ENCODE measurements around the gene MYRFL.
"Not testable (repeated sequence)": the region's sequence is repeated elsewhere in the genome, so short reads cannot be mapped to it uniquely, and the experiment has no call there.

Gene MYRFL

DNA sequence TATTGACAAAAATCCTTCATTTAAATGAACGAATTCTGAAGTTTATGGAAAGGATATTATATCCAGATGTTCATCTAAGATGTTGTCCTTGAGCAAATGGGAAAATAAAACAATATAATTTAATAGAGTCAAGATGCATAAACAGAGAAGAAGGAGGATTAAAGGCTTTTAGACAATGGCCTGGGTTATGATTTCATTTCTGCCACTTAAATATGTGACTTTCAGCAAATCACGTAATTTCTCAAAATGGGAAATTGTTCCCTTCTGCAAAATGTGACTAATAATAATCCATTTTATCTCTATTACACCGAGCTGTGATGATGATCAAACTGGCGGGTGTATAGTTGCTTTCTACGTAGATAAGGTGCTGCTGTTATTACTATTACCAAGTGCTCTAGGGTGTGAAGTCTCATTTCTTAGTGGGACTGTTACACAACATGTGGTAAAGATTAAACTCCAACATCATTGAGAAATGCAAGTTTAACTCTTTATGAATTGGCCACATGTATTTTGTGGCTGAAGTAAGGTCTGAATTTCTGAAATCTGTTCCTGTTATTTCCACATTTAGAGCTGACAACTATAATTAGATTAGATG lies 157.0 kb downstream of the MYRFL start:
- DNase-seq (ENCODE audit: insufficient read length, low spot score) = no peak
- FAIRE-seq = no peak

- DNase-seq (ENCODE audit: insufficient read length, low spot score) (no peak), FAIRE-seq (no peak)
Observed at GRCh38 chr12:69984241-69984640, 159.2 kb downstream of the MYRFL start.

DNA sequence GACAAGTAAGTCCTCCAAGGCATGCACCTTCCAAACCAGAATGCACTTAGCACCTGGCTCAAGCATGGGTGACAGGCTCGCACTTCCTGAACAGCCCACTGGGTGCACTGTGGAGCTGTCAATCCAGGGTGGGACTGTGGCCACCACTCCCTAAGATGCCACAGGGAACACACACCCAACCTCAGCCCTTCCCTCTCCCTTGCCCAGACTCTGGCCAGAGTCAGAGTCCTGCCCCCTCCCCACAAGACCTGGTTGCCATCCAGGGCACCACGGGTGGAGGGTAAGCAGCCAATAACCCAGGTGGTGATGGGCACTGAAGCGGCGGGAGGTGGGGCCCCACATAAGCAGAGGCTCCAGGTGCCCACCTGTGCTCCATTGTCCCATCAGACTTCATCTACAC lies 160.6 kb downstream of the MYRFL start:
- no peak for FAIRE-seq
- peak; percentile 7 for DNase-seq (ENCODE audit: insufficient read length, low spot score)

DNA sequence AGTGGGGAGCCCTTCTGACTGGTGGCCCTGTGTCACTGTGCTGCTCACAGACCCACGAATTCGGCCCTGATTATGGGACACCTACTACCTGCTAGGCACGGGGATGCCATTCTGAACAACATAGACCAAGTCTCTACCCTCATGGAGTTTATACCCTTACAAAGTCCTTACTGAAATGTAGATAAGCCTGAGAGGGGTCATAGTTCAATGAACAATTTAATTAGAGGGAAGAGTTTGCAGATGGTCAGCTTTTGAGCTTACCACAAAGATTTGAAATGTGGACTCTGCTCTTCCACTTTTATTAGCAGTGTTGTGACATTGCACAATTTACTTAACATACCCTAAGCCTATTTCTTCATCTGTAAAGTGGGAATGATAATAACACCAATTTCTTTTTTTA lies 161.1 kb downstream of the MYRFL start:
- FAIRE-seq (no peak), DNase-seq (ENCODE audit: insufficient read length, low spot score) (no peak)

DNA sequence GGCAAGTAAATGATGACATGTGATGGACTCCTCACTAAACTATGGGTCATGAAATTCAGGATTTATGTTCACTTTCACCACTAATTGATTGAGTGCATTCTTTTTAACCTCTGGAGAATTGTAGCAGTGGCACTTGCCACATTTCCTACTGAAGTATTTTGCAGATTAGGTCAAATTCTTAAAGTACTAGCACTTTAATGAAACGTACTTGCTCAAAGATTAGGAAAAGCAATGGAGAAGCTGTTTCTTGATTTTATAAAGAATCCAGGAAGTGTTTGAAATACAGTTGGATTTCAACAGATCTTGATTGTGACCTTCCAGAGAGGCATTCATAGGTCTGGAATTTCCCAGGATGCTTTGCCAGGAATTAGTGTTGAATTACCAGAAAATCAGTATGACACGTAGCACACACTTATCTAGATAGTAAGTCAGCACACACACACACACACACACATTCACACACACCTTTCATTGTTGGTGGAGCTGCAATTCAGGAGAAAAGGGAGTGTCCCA lies 162.6 kb downstream of the MYRFL start:
- DNase-seq (ENCODE audit: insufficient read length, low spot score) (peak; percentile 71), FAIRE-seq (peak; percentile 80)

GRCh38 chr12:69988481-69989321 lies 163.7 kb downstream of the MYRFL start:
- no peak for FAIRE-seq
- peak; percentile 27 for DNase-seq (ENCODE audit: insufficient read length, low spot score)

GRCh38 chr12:69991690-69992288 lies 166.8 kb downstream of the MYRFL start:
- no peak for FAIRE-seq
- DNase-seq (ENCODE audit: insufficient read length, low spot score) = no peak

DNA sequence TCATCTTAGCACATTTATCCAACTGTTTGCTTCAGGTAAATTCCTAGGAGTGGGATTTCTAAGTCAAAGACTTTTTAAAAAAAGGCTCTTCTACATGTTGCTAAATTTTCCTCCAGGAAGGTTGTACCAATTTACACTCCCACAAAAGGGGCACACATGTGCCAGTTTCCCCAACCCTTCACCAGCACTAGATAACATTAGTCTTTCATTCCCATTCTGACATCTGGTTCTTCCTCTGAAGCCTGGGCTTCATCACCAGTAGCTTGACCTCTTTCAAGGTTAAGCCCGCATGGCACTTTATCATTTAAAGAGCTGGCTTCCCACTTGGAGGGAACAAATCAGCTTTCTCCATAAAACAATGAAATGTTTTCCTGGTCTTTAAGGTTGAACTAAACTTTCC lies 168.4 kb downstream of the MYRFL start:
- FAIRE-seq = no peak
- DNase-seq (ENCODE audit: insufficient read length, low spot score) = no peak

DNA sequence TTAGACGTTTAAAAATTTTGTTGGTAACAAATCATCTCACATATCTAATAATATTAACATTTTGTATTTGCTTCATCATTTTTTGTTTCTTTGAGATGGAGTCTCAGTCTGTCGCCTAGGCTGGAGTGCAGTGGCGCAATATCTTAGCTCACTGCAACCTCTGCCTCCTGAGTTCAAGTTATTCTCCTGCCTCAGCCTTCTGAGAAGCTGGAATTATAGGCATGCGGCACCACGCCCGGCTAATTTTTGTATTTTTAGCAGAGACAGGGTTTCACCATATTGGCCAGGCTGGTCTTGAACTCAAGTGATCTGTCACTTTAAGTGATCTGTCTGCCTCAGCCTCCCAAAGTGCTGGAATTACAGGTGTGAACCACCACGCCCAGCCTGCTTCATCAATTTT lies 169.1 kb downstream of the MYRFL start:
- not testable (repeated sequence) for DNase-seq (ENCODE audit: insufficient read length, low spot score); FAIRE-seq

DNA sequence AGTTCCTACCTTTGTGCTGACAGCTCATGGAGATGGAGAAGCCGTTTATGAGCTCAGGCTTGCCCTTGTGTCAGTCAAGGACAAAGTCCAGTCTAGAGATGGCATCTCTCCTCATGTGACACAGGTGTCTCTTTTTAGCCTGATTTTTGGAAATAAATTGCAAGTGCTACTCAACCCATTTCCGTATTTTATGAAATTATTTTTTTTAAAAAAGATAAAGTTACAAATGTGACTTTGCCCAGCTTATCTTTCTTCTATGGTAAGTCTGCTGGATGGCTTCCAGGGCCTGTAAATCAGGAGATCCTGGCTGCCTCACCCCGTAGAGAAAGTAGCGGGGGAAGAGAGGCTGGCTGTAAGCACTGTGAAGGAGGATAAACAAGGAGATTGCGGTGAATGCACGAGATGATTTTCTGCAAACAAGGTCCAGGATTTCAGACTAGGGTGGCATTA lies 169.7 kb downstream of the MYRFL start:
- DNase-seq (ENCODE audit: insufficient read length, low spot score) = no peak
- no peak for FAIRE-seq

GRCh38 chr12:69996241-69996640 lies 171.2 kb downstream of the MYRFL start:
- no peak for FAIRE-seq
- DNase-seq (ENCODE audit: insufficient read length, low spot score) = no peak

GRCh38 chr12:69996722-69997121 lies 171.7 kb downstream of the MYRFL start:
- FAIRE-seq = no peak

DNA sequence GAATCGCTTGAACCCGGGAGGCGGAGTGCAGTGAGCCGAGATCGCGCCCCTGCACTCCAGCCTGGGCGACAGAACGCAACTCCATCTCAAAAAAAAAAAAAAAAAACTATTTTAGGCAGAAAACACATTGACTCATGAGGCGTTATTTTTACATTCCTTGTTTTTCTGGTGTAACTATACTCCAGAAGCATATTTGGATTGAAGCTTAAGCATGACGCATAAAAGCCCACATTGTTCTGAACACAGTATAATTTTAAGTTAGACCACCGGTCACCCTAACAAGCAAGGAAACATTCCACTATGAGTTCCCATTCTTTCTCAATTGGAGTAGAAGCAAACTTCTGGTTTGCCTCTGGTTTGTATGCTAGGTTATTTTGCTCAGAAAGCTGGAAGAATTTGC lies 173.0 kb downstream of the MYRFL start:
- DNase-seq (ENCODE audit: insufficient read length, low spot score) = no peak
- FAIRE-seq = no peak

More at GRCh38 chr12:69996722-69997121, 171.7 kb downstream of the MYRFL start:
- no peak for DNase-seq (ENCODE audit: insufficient read length, low spot score)

DNA sequence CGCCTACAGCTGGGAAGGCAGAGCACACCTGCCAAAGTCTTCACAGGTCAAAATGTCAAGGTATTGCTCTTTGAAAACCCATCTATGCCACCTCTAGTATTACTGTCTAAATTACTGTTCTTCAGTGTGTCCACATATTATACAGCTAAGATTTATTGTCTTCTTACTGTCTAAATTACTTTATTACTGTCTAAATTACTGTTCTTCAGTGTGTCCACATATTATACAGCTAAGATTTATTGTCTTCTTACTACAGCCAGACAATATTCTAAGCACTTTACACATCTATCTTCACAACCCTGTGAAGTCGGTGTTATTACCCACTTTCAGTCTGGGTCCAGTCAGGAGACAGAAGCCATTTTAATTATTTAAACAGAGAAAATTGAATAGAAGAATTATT lies 173.9 kb downstream of the MYRFL start:
- FAIRE-seq (no peak), DNase-seq (ENCODE audit: insufficient read length, low spot score) (no peak)

GRCh38 chr12:69999561-69999960 lies 174.5 kb downstream of the MYRFL start:
- FAIRE-seq = no peak
- DNase-seq (ENCODE audit: insufficient read length, low spot score) = no peak

DNA sequence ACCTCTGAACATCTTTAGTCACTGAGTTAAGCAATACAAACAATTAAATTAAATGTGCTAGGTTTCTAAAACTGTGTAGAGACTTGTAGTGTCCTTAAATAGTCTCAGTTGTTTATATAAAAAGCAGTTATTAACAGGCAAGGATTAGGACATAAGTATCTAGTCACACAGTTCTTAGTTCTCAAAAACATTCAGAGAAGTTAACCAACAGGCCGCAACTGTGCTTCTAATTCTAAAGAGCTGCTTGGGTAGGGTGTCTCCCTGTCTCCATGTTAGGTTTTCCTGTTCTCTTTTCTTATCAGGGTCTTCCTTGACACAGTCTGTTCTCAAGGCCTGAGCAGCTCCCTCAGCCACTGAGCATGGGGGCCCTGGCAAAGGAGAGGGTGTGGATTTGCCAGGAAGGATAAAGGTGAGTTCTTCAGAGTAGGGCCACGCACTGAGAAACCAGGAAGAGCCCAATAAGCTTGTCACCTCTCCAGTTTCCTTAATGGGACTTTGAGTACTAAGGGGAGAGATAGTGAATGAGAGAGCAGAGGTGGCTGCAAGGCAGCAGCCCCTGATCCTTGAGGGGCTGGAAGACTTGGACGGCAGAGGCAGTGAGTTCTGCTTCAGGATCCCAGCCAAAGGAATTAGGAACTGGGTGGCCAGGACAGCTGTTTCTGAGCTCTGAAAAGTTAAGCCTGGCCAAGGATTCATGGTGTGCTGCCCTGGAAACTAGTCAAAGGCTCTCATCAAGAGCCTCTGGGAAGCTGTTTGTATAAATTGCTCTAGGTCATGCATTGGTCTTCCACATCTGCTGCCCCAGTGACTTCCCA lies 177.3 kb downstream of the MYRFL start:
- FAIRE-seq (no peak), DNase-seq (ENCODE audit: insufficient read length, low spot score) (no peak)

- DNase-seq (ENCODE audit: insufficient read length, low spot score) (no peak), FAIRE-seq (peak; percentile 9)
Observed at GRCh38 chr12:70002912-70003255, 177.9 kb downstream of the MYRFL start.

DNA sequence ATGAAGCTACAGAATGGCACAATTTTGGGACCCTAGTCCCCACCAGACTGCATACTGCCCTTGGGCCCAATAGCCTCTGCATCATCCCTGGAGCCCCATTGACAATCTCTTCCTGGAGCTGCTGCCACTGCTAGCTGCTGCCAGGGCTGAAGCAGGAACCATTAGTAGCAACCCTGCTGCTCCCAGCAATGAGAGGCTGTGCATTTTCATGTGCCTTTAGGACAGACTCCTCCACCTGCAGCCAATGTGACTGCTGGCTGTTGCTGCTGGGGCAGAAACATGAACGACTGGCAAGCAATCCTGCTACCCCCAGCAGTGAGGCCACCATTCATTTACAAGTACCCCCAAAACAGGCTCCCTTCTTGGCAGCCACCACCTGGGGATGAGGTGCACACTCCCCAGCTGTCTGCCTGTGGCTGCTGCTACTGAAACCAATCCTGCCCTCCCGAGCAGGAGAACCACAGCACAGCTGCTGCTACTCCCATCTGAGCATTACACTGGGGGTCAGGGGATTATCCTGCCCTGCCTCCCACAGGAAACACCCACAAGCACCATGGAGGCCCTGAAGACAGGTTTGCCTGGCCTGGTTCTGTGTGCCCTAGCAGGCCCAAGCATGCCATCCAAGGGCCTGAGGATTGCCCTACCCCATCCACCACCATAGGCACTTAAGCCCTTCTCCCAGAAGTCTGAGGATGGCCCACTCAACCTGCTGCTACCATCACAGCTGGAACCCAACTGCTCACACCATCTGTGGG lies 181.0 kb downstream of the MYRFL start:
- FAIRE-seq (no peak), DNase-seq (ENCODE audit: insufficient read length, low spot score) (no peak)

DNA sequence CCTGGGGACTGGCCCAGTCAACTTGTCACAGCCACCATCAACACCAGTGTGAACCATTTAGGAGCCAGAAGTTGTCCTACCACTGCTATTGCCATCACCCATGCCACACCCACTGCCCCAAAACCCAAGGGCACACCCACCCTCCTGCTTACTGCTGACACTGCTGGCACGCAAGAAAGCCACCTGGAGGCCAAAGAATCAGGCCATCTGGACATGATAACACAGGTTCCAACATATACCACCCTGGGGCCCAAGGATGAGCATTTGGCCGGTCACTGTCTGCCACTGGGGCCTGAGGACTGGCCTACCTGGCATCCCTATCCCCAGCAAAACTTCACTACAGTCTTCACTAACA lies 181.6 kb downstream of the MYRFL start:
- FAIRE-seq = no peak
- no peak for DNase-seq (ENCODE audit: insufficient read length, low spot score)

- FAIRE-seq = no peak
Observed at GRCh38 chr12:70007687-70008086, 182.7 kb downstream of the MYRFL start.

More at GRCh38 chr12:70007687-70008086, 182.7 kb downstream of the MYRFL start:
- no peak for DNase-seq (ENCODE audit: insufficient read length, low spot score)

Data from HTR-8/SVneo (cell line).